Measurements from ENCODE around the gene CLUH. TPM values are rescaled to one million over a fixed set of nuclear protein-coding genes. Genes with fewer than 3 reads are reported as not detected.
A peak's percentile ranks its signal among the peaks of the same experiment; 100 is the strongest.

Gene CLUH
- total and polyA plus RNA-seq, 2 experiments from 2014 or later, result 16.3 to 32.7 TPM

GRCh38 chr17:2644971-2645370 lies 66.6 kb downstream of the CLUH start:
- Histone ChIP-seq H3K36me3 (ENCODE audit: low read depth) (peaks cover 38% of the 10 kb centered on the region), H3K4me1 (ENCODE audit: insufficient read depth) (no peaks in the 10 kb centered on the region), H3K27me3 (replicated peaks; ENCODE audit: insufficient read depth) (no peaks in the 10 kb centered on the region), H3K79me2 (ENCODE audit: insufficient read depth) (peaks cover 99% of the 10 kb centered on the region), H3K4me2 (ENCODE audit: unreplicated experiment) (no peak overlapping the region), H4K20me1 (ENCODE audit: insufficient read depth) (no peaks in the 10 kb centered on the region), H3K27ac (no peak overlapping the region), H3K9ac (no peak overlapping the region), H2AFZ (no peak overlapping the region), H3K9me3 (ENCODE audit: low read depth) (no peaks in the 10 kb centered on the region), H3K9me2 (ENCODE audit: insufficient read depth) (no peaks in the 10 kb centered on the region), H3K4me3 (no peak overlapping the region), H3F3A (ENCODE audit: insufficient read depth) (peaks cover 11% of the 10 kb centered on the region)
- WGBS, 2 experiments (ENCODE audit: low coverage in 1 of 2, low lambda C conversion rate in 2 of 2, missing lambda C conversion rate in 2 of 2), result 82 to 83% methylated on average over 6 of the region's 6 CpGs
- TF ChIP-seq EZH2phosphoT487 (IDR thresholded peaks at IDR 0.05; ENCODE audit: insufficient read depth, low read depth) (no peak), EZH2 (IDR thresholded peaks at IDR 0.05; ENCODE audit: insufficient read depth, poor library complexity, severe bottlenecking) (no peak)
- no peak for DNase-seq
- in situ Hi-C loops (cut with MboI), result no loop called here

MicroRNAs within 50 kb of the gene (microRNA counts, 767-probe panel; counts per million panel counts)
- 447 counts per million, percentile 86 among the panel's probes with 10 or more counts for microRNA hsa-miR-1253

Small RNAs within 50 kb of the gene (microRNA-seq; reads per million reads assigned to microRNA genes)
- not detected for gene MIR1253 (ENCODE audit: borderline number of aligned reads)
- not detected for gene MIR6776 (ENCODE audit: borderline number of aligned reads)

Small RNAs within 50 kb of the gene (small RNA-seq; reads per million reads assigned to genes)
- gene MIR1253 (ENCODE audit: low read depth, low replicate concordance) (not detected), gene MIR6776 (ENCODE audit: low read depth, low replicate concordance) (not detected), gene RN7SL608P (ENCODE audit: low read depth, low replicate concordance) (not detected), gene hsa-mir-1253 (ENCODE audit: low read depth, low replicate concordance) (not detected)

Other genes starting within 250 kb of the CLUH start
- gene METTL16, start 199.9 kb downstream of the CLUH start, total RNA-seq (2014; rRNA removed; shearing (Covaris generic)), result 9.7 and 12.0 TPM in 2 replicates
- 13.0 and 14.4 TPM in 2 replicates for gene METTL16, start 199.9 kb downstream of the CLUH start, polyA plus RNA-seq (2016; fragmentation: Nextera tagmentation; extraction: Ambion mirVana)
- gene PAFAH1B1, start 118.1 kb downstream of the CLUH start, total RNA-seq (2014; rRNA removed; shearing (Covaris generic)), result 76.4 and 88.7 TPM in 2 replicates
- gene PAFAH1B1, start 118.1 kb downstream of the CLUH start, polyA plus RNA-seq (2016; fragmentation: Nextera tagmentation; extraction: Ambion mirVana), result 32.5 and 39.3 TPM in 2 replicates
- not detected in 2 replicates for gene CCDC92B, start 37.9 kb upstream of the CLUH start, total RNA-seq (2014; rRNA removed; shearing (Covaris generic))
- not detected in 2 replicates for gene CCDC92B, start 37.9 kb upstream of the CLUH start, polyA plus RNA-seq (2016; fragmentation: Nextera tagmentation; extraction: Ambion mirVana)
- 2.0 and 3.8 TPM in 2 replicates for gene RAP1GAP2, start 84.7 kb upstream of the CLUH start, total RNA-seq (2014; rRNA removed; shearing (Covaris generic))
- 0.74 and 0.99 TPM in 2 replicates for gene RAP1GAP2, start 84.7 kb upstream of the CLUH start, polyA plus RNA-seq (2016; fragmentation: Nextera tagmentation; extraction: Ambion mirVana)